ENCODE measurements around the gene SIMC1. TPM values are rescaled to one million over a fixed set of nuclear protein-coding genes. Genes with fewer than 3 reads are reported as not detected.

SIMC1 gene
- polyA plus RNA-seq, 3 donors: 3.4 to 5.3 (median 4.2) TPM

DNA sequence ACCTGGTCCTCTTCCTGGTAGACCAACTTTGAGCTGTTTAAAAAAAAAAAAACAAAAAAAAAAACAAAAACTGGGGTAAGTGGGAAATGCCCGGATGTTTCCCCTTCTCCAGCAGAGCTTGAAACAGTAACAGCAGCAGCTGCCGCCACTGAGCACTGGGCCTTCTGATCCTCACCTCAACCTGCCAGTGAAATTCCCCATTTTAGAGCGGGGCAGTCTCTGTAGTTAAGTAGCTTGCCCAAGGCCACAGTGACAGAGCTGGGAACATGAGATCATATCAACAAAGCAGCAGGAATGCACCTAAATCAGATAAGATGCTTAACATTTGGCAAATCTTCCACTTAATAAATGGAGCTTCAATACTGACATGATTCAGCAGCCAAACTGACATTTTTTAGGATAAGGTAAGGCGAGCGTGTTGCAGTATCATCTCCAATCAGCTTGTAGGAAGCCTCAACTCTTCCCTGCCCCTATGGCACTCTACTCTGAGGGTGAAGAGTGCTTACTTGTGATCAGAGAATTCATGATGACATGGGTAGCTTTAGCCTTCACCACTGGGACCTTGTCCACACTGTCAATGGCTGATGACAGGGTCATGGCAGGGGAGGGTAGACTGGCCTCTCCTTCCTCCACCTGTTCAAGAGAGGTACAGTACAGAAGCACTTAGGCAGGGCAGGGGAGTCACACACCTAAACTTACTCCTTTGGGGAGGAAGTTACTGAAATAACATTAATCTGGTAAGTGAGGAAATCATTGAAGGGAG lies 114.1 kb downstream of the SIMC1 start:
- WGBS, 3 donors: 91 to 99% (median 93%) methylated on average over 5 of the region's 5 CpGs
- H3K27ac ChIP-seq (ENCODE audit: low read depth, low read length): no peak overlapping the region

DNA sequence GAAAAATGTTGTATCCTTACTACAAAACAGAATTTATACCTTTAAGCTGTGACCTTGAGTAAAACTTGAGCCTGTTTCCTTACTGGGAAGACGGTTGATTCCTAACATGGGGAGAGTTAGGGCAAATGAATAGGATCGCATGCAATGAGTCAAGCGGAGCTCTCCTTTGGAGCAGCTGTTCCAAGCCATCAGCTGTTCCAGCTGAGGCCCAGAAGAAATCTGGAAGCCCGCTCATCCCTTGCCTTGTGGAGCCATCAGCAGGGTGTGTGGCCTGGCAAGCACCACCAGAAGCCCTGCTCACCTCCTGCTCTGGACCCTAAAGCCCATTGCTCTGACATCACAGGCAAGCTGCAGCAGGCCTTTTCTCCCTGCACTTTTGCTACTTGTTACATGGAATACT lies 115.3 kb downstream of the SIMC1 start:
- 88 to 97% (median 97%) methylated on average over 4 of the region's 4 CpGs for WGBS, 3 donors
- no peak overlapping the region for H3K27ac ChIP-seq (ENCODE audit: low read depth, low read length)

- 93% methylated on average over 16 of the region's 16 CpGs for WGBS, 3 donors
Observed at GRCh38 chr5:176355400-176356178, 117.4 kb downstream of the SIMC1 start.

GRCh38 chr5:176356179-176356566 lies 117.9 kb downstream of the SIMC1 start:
- no peak overlapping the region for H3K27ac ChIP-seq (ENCODE audit: low read depth, low read length)
- 89 to 92% (median 90%) methylated on average over 3 of the region's 3 CpGs for WGBS, 3 donors

More at GRCh38 chr5:176355400-176356178, 117.4 kb downstream of the SIMC1 start:
- no peak overlapping the region for H3K27ac ChIP-seq (ENCODE audit: low read depth, low read length)

DNA sequence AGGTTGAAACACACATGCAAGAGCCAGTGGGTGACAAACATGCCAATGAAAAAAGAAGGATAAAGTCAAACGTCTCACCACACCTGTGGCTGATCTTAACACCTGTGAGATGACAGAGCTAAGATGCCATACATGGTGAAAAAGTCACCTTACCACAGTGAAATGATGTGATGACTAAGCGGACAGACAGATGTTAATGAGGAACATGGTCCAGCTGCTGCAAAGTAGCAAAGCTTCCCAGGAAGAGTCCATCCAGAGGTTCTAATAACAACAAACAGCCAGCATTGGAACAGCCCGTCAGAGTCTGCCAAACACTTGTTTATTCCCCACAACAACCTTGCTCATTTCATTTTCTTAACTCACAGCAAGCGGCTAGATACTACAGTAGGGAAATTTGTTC lies 121.4 kb downstream of the SIMC1 start:
- H3K27ac ChIP-seq (ENCODE audit: low read depth, low read length): no peak overlapping the region
- WGBS, 3 donors: 60 to 73% (median 66%) methylated on average over 4 of the region's 4 CpGs

- no peak overlapping the region for H3K27ac ChIP-seq (ENCODE audit: low read depth, low read length)
- WGBS, 3 donors: 1 to 4% (median 3%) methylated on average over 27 of the region's 27 CpGs
Observed at GRCh38 chr5:176360894-176361436, 122.7 kb downstream of the SIMC1 start.

- no peak within 1 kb of the TSS for H3K27ac ChIP-seq (ENCODE audit: low read depth, low read length)
- WGBS, 3 donors: 1 to 2% (median 2%) methylated on average over 56 of the region's 56 CpGs
Observed at GRCh38 chr5:176361437-176362232, 123.4 kb downstream of the SIMC1 start, which contains the start of gene KIAA1191. TSS of gene KIAA1191 (minus strand) at chr5:176361764. CDS start at chr5:176359508, 2,256 bp downstream.

- 57 to 70% (median 68%) methylated on average over 8 of the region's 8 CpGs for whole genome bisulfite sequencing, 3 donors
Observed at GRCh38 chr5:176362233-176362490, 123.9 kb downstream of the SIMC1 start.

DNA sequence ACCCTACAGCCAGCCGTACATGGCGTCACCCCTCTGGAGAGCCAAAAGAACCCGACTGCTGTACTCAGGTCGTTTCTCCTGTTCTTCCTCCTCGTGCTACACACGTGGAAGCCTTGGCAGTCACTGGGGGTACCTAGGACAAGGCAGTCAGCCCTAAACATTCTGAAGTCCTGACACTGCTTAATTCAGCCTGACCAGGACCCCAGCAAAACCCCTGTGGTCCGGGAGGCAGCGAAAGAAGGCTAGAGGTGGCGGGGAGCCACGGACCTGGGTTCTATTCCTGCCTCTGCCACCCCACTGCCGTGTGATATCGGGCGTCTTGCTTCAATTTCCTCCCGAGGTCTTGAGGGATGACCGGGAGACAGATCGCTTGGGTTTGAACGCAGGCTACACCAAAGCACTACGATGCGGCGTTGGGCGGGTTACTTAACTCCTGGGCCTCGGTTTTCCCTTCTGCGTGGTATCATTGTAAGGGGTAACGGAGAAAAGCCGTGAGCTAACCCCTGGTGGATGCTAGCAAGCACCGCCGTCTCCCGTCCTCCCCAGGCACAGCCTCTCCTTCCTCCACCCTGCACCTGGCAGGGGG lies 126.6 kb downstream of the SIMC1 start:
- no peak overlapping the region for H3K27ac ChIP-seq (ENCODE audit: low read depth, low read length)
- 17 to 28% (median 21%) methylated on average over 24 to 28 of the region's 28 CpGs for WGBS, 3 donors

More at GRCh38 chr5:176362233-176362490, 123.9 kb downstream of the SIMC1 start:
- H3K27ac ChIP-seq (ENCODE audit: low read depth, low read length): no peak overlapping the region

GRCh38 chr5:176365351-176366231 lies 127.4 kb downstream of the SIMC1 start, which contains the start of gene ARL10:
TSS of gene ARL10 (plus strand) at chr5:176365487. CDS start at chr5:176365564, 77 bp downstream.
- H3K27ac ChIP-seq (ENCODE audit: low read depth, low read length): no peak within 1 kb of the TSS
- WGBS, 3 donors: 1% methylated on average over 93 to 108 of the region's 108 CpGs

GRCh38 chr5:176366232-176366894 lies 128.1 kb downstream of the SIMC1 start:
- WGBS, 3 donors: 64 to 69% (median 67%) methylated on average over 32 to 38 of the region's 38 CpGs
- no peak overlapping the region for H3K27ac ChIP-seq (ENCODE audit: low read depth, low read length)

- WGBS, 3 donors: 92 to 97% (median 94%) methylated on average over 11 to 13 of the region's 13 CpGs
Observed at GRCh38 chr5:176368726-176369125, 130.5 kb downstream of the SIMC1 start.

GRCh38 chr5:176369934-176370711 lies 131.9 kb downstream of the SIMC1 start:
- no peak overlapping the region for H3K27ac ChIP-seq (ENCODE audit: low read depth, low read length)
- 86 to 90% (median 90%) methylated on average over 8 of the region's 8 CpGs for WGBS, 3 donors

More at GRCh38 chr5:176368726-176369125, 130.5 kb downstream of the SIMC1 start:
- H3K27ac ChIP-seq (ENCODE audit: low read depth, low read length): no peak overlapping the region

- H3K27ac ChIP-seq (ENCODE audit: low read depth, low read length): no peak overlapping the region
- WGBS, 3 donors: 87 to 92% (median 91%) methylated on average over 13 of the region's 13 CpGs
Observed at GRCh38 chr5:176371621-176372539, 133.7 kb downstream of the SIMC1 start.

Measured in adipose tissue (tissue), 3 donors.